Progenitor cell of endocrine pancreas (in vitro differentiated cells): ENCODE measurements around the gene SMIM36. TPM values are rescaled to one million over a fixed set of nuclear protein-coding genes. Genes with fewer than 3 reads are reported as not detected.
"Not testable (repeated sequence)": the region's sequence is repeated elsewhere in the genome, so short reads cannot be mapped to it uniquely, and the experiment has no call there.

ENCODE experiments used
- DNase-seq: peaks from one replicate; pipeline ENCODE4 v3.0.0; 2021; ENCODE audit warnings: low spot score; ENCODE audit not compliant: unreplicated experiment
- H3K27ac Mint-ChIP-seq: 2 replicates; pipeline ENCODE4 v1.8.0; 2021; ENCODE audit warnings: mild to moderate bottlenecking, moderate library complexity, mixed read lengths
- H3K27me3 Mint-ChIP-seq: 2 replicates; pipeline ENCODE4 v1.8.0; 2021; ENCODE audit warnings: mixed read lengths
- H3K36me3 Mint-ChIP-seq: 2 replicates; pipeline ENCODE4 v1.8.0; 2022; ENCODE audit warnings: mixed read lengths; ENCODE audit not compliant: insufficient read depth
- H3K4me1 Mint-ChIP-seq: 2 replicates; pipeline ENCODE4 v1.8.0; 2021; ENCODE audit warnings: low read depth, mixed read lengths
- H3K4me3 Mint-ChIP-seq: 2 replicates; pipeline ENCODE4 v1.8.0; 2021; ENCODE audit warnings: low read depth, mild to moderate bottlenecking, moderate library complexity, mixed read lengths
- H3K9me3 Mint-ChIP-seq: 2 replicates; pipeline ENCODE4 v1.8.0; 2021; ENCODE audit warnings: low read depth, mixed read lengths
- total RNA-seq: library from RNA; stranded (reverse); gene quantifications from 2 replicates; pipeline ENCODE4 v1.2.1, GENCODE V29; 2021
- TF ChIP-seq, protein P1 (sequence below): fragments of 200-600 bp; sonication (generic); IDR thresholded peaks from one replicate; pipeline ENCODE4 v1.5.0; 2021; ENCODE audit warnings: antibody characterized with exemption, mild to moderate bottlenecking; ENCODE audit not compliant: unreplicated experiment

The SMIM36 gene
- total RNA-seq, 1 donor from 2014 or later = not detected

DNA sequence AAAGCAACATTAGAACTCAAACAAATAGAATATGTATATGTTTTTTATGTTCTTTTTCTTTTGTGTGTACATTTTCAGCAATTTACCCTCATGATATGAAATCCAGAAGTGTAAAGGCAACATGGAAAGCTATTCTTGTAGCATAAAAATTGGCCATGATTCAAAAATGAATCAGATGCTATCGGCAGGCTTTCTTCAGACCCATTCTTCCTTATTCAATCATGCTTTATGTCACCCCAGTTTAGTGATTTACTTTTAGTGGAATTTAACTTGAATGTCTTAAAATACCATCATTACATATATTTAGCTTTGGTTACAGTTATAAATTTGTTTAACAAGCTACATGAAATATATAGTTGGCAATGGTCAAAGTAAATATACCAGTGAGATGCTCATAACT is 21.4 kb upstream of the SMIM36 start:
- Mint-ChIP-seq H3K27me3 (no peaks in the 10 kb centered on the region), H3K36me3 (no peaks in the 10 kb centered on the region), H3K4me3 (no peak overlapping the region), H3K27ac (no peak overlapping the region), H3K4me1 (peaks cover 43% of the 10 kb centered on the region), H3K9me3 (peaks cover under 1% of the 10 kb centered on the region)
- no peak for DNase-seq
- TF ChIP-seq, protein P1, sequence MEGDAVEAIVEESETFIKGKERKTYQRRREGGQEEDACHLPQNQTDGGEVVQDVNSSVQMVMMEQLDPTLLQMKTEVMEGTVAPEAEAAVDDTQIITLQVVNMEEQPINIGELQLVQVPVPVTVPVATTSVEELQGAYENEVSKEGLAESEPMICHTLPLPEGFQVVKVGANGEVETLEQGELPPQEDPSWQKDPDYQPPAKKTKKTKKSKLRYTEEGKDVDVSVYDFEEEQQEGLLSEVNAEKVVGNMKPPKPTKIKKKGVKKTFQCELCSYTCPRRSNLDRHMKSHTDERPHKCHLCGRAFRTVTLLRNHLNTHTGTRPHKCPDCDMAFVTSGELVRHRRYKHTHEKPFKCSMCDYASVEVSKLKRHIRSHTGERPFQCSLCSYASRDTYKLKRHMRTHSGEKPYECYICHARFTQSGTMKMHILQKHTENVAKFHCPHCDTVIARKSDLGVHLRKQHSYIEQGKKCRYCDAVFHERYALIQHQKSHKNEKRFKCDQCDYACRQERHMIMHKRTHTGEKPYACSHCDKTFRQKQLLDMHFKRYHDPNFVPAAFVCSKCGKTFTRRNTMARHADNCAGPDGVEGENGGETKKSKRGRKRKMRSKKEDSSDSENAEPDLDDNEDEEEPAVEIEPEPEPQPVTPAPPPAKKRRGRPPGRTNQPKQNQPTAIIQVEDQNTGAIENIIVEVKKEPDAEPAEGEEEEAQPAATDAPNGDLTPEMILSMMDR = no peak

DNA sequence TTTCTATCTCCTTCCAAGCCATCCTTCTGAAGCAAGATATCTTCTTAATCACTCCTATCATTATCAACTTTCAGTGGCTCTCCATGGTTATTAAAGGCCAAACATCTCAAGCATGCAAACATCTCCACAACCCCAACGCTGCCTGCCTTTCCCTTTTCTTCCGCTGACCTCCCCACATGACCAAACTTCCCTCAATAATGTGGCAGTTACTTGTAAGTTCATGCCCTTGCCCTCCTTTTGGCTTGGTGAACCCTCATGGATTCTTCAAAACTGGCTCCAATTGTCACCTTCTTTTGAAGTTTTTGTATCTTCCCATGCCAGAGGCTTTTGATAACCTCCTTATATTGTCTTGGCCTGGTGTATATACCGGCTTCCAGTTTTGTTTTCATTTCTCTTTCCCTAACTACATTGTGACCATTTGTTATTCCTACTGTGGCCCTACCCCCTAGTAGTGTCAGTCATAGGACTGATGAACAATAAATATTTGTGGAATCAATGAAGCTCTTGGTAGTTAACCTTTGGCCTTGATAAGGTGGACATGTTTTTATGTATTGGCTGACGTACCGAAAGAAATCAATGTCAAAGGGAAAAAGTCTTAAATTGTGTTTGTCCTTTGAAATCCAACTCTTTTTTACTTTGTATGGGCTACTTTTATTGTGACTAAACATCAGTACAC is 19.9 kb upstream of the SMIM36 start:
- TF ChIP-seq, protein P1 = no peak
- Mint-ChIP-seq H3K4me3 (peak overlapping the region; percentile 3), H3K9me3 (no peaks in the 10 kb centered on the region), H3K27ac (peak overlapping the region; percentile 85), H3K4me1 (peaks cover 44% of the 10 kb centered on the region), H3K36me3 (no peaks in the 10 kb centered on the region), H3K27me3 (no peaks in the 10 kb centered on the region)
- DNase-seq = no peak

DNA sequence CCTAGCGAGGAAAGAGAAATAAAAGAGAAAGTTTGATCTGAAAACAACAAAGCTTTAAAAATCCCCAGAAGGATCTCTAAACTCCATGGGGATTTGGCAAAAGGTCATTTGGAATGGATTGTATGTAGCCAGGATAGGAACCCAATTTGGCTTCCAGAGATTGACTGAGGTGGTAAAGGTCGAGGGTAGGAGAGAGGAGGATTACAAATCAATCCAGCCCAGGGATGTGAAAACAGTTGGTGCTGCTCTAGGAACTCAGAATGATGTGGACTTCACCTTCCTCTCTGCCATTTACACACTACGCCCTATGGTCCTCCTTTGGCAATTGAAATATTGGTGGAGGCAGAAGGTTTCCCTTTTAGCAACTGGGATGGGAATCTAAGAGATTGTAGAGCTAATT is 18.8 kb upstream of the SMIM36 start:
- DNase-seq = no peak
- no peak overlapping the region for H3K4me3 Mint-ChIP-seq
- H3K4me1 Mint-ChIP-seq = peaks cover 44% of the 10 kb centered on the region
- no peaks in the 10 kb centered on the region for H3K9me3 Mint-ChIP-seq
- no peaks in the 10 kb centered on the region for H3K36me3 Mint-ChIP-seq
- no peaks in the 10 kb centered on the region for H3K27me3 Mint-ChIP-seq
- TF ChIP-seq, protein P1 = no peak
- peak overlapping the region; percentile 22 for H3K27ac Mint-ChIP-seq

DNA sequence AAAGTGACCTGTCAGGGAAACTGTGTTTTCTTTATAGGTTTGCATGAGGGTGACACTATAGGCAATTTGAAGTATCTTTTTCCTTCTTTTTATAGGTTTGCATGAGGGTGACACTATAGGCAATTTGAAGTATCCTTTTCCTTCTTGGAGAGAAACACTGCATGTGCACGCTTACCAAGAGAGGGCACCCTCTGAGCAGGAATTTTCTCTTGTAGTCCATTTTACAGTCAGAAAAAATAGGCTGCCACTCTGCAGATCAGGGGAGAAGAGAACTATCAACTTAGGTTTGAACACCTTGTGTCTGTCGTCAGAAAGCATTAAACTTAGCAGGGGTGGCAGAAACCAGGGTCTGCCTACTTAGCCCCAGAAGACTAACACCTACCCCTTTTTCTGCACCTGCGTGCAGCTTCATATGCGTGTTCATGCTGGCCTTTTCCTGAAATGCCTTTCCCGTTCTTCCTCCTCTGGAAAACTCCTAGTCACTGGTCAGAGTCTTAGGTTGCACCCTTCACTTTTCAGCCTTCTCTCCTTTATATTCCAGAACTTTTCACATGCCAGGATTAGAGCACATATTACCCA is 16.4 kb upstream of the SMIM36 start:
- H3K27ac Mint-ChIP-seq = peak overlapping the region; percentile 87
- H3K36me3 Mint-ChIP-seq = no peaks in the 10 kb centered on the region
- H3K4me1 Mint-ChIP-seq = peaks cover 33% of the 10 kb centered on the region
- TF ChIP-seq, protein P1 = peak; percentile 72
- H3K4me3 Mint-ChIP-seq = no peak overlapping the region
- no peaks in the 10 kb centered on the region for H3K9me3 Mint-ChIP-seq
- H3K27me3 Mint-ChIP-seq = no peaks in the 10 kb centered on the region
- peak; percentile 22 for DNase-seq

DNA sequence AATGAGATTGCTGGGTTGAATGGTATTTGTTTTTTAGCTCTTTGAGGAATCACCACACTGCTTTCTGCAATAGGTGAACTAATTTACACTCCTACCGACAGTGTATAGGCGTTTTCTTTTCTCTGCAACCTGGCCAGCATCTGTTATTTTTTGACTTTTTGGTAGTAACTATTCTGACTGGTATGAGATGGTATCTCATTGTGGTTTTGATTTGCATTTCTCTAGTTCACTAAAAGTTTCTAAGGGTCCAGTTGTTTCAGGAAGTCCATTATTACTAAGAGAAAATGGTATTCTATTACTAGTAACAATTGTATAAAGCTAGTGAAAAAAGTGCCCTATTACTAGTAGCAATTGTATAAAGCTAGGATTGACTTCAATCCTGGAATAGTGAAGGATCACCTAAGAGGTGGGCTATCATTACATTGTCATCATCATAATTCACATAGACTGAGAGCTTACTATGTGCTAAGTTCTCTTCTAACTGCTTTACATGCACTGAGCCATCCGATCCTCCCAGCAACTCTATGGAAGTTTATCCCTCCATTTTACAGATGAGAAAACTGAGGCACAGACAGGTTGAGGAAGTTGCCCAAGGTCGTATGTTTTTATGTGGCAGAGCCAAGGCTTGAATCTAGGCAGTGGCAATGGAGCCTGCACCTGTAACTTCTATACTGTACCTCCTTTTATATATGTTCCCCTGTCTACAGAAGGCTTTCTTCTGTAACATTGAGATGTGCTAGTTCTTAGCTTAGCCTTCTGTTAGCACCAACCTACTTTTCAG is 13.4 kb upstream of the SMIM36 start:
- no peak for DNase-seq
- Mint-ChIP-seq H3K9me3 (no peaks in the 10 kb centered on the region), H3K4me3 (no peak overlapping the region), H3K27ac (no peak overlapping the region), H3K4me1 (peaks cover 8% of the 10 kb centered on the region), H3K27me3 (peaks cover 4% of the 10 kb centered on the region), H3K36me3 (no peaks in the 10 kb centered on the region)
- TF ChIP-seq, protein P1 = no peak

DNA sequence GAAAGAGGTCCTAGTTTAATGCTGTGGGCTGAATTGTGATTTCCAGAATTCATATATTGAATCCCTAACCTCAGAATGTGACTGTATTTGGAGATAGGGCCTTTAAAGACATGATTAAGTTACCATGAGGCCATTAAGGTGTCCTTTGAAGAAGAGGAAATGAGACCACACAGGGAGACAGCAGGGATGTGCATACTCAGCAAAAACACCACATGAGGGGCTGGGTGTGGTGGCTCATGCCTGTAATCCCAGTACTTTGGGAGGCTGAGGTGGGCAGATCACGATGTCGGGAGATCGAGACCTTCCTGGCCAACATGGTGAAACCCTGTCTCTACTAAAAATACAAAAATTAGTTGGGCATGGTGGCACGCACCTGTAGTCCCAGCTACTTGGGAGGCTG is 11.8 kb upstream of the SMIM36 start:
- H3K4me1 Mint-ChIP-seq, H3K4me3 Mint-ChIP-seq, H3K36me3 Mint-ChIP-seq, H3K27me3 Mint-ChIP-seq, H3K9me3 Mint-ChIP-seq, DNase-seq, H3K27ac Mint-ChIP-seq: not testable (repeated sequence)
